ENCODE measurements around the gene VMAC.
"Not testable (repeated sequence)": the region's sequence is repeated elsewhere in the genome, so short reads cannot be mapped to it uniquely, and the experiment has no call there.

VMAC gene

GRCh38 chr19:5884065-5884811 lies 20.4 kb upstream of the VMAC start:
- not testable (repeated sequence) for DNase-seq

DNA sequence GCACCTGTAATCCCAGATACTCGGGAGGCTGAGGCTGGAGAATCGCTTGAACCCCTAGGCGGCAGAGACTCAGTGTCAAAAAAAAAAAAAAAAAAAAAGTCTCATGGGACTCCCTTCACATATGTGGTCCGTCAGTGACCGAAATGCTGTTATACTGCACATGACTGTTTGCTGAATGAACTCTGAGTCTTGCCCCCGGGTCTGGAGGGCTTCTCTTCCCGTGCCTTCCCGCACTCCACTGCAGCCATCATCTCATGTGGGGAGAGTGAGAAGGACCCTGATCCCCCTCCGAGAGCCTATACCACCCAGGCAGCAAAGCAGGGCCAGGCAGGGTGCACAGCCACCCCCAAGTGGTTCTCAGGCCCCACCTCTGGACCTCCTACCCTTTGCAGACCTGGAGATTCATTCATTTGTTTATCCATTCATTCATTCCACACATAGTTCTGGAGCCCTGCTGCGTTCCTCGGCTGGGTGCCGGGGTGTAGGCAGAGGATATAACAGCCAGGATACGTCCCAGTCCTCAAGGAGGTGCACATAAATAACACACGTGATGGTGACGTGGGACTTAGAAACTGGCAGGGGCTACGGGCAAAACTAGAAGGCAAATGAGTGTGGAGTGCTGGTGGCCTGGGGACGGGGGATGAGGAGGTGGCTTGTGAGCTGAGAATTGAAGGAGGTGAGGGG lies 15.2 kb upstream of the VMAC start:
- no peak for DNase-seq

- no peak for DNase-seq
These were observed 14.6 kb upstream of the VMAC start for GRCh38 chr19:5890099-5890498.

DNA sequence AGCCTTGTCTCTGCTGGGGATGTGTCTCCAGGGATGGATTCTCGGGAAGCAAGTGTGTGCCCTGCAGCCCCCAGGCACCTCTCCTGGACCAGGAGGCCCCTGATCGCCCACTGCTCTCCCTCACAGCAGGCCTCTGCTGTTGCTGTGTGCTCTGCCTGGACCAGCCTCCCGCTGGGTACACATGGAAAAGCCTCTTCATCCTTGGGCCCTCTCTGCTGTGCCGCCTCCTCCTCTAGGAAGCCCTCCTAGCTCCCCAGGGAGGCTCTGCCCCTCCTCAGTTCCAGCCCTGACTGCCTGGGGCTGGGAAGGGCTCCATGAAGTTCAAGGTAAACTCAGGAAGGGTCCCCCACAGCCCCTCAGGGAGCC lies 13.1 kb upstream of the VMAC start:
- DNase-seq, result no peak

- DNase-seq, result no peak
These were observed 12.5 kb upstream of the VMAC start for GRCh38 chr19:5891938-5892771.

DNA sequence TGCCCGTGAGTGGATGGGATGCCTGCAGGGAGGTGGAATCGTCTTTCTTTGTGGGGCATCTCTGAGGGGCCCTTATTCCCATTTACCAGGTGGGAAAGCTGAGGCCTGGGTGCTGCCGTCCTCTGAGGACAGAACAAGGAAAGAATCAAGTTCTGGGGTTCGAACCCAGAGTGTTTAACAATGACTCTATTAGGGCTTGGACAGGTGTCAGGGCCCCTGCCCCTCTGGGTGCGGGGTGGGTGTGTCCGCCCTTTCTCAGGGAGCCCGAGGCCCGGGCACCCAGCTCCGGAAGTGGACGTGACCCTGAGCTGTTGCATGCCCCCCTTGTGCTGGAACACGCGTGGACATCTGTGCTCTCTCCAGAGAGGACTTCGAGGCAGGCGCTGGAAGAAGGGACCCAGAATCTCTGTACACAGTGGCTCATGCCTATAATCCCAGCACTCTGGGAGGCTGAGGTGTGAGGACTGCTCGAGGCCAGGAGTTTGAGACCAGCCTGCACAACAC lies 11.8 kb upstream of the VMAC start:
- no peak for DNase-seq

GRCh38 chr19:5893296-5893903 lies 11.3 kb upstream of the VMAC start:
- DNase-seq, result no peak

DNA sequence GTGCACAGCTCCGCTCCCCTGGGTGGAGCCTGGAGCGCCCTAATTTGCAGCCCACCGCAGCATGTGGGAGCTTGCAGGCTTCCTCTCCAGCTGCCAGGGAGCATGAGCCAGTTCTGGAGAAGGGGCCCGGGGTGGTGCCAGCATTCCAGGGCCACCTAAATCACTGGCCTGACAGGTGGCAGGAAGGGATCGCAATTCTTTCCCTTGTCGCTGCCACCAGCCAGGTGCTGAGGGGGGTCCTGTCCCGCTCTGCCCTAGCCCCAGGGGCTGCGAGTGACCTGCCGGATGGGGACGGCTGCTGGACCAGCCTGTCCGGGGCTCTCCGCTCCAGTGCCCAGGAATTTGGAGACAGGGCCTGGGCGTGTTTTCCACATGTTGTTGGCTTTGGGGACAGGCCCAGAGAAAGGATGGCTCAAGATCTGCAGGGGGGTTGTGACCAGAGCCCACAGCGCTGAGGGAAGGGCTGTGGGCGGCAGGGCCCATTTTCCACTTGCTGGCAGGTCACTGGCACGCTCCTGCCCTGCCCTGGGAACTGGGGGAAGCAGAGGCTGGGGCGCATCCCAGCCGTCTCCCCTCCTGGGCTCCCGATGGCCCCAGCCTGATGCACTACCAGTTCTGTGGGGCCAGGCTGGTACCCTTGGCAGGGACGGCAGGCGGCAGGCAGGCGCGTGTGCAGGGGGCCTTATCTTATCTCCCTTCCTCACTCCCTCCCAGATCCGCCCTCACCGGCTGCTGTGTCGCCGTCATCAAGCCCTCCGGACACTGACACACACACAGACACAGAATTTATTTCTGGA lies 10.6 kb upstream of the VMAC start:
- no peak for DNase-seq

DNA sequence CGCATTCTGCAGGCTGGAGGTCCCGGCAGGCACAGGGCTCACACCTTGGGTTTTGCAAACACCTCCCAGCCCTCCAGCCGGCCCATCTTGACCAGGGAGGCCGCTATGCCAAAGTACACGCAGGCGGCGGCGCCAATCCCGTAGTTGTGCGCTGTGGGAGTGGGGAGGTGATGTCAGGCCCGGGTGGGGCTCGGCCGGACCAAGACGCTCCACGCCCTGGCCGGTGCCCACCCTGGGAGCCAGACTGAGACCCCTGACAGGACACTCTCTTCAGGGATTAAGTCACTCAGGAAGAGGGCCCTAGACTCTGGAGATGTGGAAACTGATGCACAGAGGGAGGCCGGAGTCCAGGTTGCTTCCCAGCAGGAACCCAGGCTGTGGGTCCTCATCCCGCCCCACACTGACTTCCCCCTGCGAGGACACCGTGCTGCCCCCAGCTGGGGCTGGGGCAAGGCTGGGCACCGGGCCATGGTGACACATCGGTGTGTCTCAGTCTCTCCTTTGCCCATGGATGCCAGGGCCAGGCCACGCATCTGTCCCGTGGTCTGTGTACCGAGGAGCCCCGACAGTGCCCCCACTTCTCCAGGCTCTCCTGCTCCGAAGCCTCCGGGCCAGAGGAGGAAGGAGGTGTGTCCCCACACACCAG lies 9.8 kb upstream of the VMAC start:
- no peak for DNase-seq

GRCh38 chr19:5895409-5895808 lies 9.3 kb upstream of the VMAC start:
- no peak for DNase-seq

DNA sequence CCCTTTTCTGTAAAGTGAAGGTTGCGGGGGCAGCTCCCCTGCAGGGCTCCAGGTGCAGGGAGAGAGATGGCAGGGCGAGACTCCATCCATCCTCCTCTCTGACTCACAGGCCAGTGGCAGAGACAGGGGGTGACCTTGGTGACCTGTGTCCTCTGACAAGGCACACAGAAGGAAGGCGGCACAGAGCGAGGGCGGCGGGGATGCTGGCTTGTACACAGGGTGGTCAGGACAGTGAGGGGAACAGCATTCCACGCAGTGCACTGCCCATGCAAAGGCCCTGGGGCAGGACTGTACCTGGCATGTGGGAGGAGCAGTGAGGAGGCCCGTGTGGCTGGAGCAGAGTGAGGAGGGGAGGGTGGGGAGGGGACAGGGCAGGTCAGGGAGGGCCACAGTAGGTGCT lies 8.8 kb upstream of the VMAC start:
- DNase-seq, result no peak

GRCh38 chr19:5896365-5897076 lies 8.2 kb upstream of the VMAC start:
- no peak for DNase-seq

DNA sequence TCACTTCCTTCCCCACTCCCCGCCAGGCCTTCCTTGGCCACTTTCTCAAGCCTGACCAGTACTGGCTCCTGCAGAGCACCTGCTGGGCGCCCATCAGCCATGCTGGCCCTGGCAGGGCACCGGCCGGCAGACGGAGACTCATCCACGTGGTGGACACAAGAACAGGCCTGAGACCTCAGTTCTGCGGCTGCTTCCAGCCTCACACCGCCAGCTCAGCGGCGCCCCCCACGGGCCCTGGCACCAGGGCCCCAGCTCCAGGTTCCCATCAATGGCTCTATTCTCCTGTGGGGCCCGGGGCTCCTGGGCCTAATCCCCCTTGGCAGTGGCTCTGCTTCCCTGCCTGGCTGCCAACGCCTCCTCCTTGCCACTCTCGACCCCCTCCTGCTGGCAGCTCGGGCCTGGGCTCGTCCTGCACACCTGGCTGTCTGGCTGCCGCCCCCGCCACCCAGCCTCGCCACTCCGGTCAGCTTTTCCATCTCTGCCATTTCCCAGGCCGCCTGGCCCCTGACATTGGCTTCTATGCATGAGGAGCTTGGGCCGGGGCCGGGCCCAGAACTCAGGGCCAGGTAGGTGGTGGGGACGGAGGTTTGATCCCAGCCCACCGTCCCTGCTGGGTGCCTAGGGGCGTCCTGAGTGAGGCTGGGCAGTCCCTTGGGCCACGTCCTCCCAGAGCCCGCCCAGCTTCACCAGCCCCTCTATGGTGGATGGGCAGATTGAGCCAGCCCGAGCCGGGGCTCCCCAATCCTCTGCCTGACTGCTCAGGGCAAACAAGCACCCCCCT lies 7.3 kb upstream of the VMAC start:
- no peak for DNase-seq

DNA sequence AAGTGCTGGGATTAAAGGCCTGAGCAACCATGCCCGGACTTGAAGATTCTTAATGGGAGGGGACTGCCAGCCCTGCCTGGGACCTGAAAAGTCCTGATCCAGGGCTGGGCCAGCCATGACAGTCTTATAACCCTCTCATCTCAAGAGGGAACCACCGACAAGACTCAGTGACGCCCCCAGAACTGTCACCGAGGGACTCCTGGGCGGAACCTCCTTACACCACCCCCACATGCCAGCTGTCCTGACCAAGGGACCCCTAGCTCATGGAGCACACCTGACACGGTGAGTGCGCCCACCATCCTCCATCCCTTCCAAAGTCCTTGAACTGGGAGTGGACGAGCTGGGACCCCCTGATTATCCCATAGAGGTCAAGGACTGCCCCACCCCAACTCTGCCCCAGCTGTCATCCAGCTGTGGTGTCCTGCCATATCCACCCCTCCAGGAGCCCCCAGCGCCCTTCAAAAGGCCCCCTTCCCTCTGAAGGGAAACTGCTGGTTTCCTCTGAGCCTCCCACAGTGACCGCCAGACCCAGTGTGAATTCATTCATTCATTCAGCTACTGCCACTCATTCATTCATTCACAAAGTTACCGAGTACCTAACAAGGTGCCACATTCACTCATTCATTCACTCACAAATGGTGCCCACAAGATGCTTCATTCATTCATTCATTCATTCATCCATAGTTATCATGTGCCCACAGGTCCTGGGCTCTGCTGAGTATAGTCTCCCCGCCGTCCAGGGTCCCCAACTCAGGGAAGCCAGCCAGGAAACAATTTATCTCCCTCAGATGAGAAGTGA lies 4.7 kb upstream of the VMAC start:
- no peak for DNase-seq

DNA sequence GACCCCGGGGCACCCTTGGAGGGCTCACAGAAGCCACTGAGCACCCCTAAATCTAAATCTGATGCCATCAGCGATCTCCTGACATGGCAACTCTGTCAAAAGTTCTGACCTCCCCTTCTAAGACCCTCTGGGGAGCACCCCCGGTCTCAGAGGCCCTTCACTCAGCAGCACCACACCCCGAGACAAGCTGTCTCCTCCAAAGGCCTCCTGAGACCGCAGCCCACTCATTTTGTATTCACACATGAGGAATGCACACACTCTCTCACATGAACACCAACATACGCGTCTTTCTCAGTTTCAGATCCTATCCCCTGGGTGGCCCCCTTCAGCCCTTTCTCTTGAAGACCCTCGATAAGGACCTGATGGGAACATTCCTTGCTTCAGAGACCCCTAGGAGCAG lies 3.7 kb upstream of the VMAC start:
- DNase-seq, result no peak

DNA sequence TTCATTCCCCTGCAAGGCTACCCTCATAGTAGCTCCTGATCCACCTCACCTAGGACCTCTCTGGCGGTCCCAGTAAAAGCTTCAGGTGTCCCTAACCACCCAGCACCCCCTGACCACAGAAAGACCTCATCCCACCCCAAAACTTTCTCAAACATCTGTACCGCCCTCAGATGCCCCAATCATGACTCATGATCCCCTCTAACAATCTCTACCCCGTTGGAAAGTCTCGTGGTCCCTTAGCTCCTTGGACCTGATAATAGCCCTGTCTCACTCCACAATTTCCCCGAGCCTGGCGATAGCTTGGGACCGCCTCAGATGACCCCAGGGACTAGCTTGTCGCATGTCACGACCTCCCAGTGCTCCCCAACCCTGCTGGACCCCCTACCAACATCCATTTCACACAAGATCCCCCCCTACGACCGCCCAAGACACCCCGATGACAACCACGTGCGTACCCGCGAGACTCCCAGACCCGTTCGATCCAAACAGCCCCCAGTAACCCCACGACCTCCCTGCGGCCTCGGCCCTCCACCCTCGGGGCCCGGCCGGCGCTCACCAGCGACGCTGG lies 1.5 kb upstream of the VMAC start:
- peak; percentile 11 for DNase-seq

GRCh38 chr19:5903624-5904351 lies 884 bp upstream of the VMAC start, which contains the start of gene NDUFA11:
Gene NDUFA11 (minus strand): TSS chr19:5903790. CDS start chr19:5903708, 82 bp downstream.
- DNase-seq, result peak; percentile 97

DNA sequence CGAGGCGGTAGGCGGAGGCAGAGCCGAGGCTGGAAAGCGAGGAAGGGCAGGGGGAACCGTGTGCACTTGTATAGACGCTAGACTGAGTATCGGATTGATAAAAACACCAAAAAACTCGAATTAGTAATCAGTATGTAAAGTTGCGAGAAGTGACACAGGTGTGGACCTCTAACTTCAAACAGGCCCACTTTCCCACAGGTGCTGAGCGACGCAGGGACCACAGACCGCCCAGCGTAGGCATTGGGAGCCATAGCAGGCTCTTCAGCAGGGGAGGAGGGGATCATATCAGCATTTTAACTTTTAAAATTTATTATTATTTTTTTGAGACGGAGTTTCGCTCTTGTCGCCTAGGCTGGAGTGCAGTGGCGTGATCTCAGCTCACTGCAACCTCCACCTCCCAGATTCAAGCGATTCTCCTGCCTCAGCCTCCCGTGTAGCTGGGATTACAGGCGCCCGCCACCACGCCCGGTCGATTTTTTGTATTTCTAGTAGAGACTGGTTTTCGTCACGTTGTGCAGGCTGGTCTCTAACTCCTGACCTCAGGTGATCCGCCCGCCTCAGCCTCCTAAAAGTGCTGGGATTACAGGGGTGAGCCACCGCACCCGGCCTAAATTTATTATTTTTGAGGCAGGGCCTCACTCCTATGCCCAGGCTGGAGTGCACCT lies 574 bp downstream of the VMAC start:
- no peak for DNase-seq

Data from CD4-positive, alpha-beta T cell treated with Interleukin-17A for 1 hour (primary cell).